GM12801 (cell line): ENCODE data around the gene SORCS2.

Experiments
- TF ChIP-seq, protein P1 (sequence below): IDR thresholded peaks from one replicate; pipeline ENCODE4 v1.5.1; 2011; ENCODE audit warnings: control low read depth; ENCODE audit not compliant: insufficient read length; ENCODE audit errors: extremely low read depth

SORCS2 gene

DNA sequence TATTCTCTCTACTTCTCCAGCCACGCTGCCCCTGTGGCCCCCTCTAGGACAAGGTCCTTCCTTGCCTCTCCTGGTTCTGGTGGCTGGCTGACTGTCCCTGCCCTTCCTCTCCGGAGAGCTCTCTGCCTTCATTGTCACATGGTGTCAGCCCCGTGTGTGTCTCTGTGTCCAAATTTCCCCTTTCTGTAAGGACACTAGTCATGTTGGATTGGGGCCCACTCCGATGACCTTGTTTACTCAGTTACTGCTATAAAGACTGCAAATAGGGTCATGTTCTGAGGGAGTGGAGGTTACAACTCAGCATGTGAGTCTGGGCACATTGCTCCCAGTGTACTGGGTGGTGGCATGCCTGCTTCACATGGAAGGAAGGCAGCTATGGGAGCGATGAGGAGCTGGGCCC lies 371.9 kb downstream of the SORCS2 start:
- TF ChIP-seq, protein P1, sequence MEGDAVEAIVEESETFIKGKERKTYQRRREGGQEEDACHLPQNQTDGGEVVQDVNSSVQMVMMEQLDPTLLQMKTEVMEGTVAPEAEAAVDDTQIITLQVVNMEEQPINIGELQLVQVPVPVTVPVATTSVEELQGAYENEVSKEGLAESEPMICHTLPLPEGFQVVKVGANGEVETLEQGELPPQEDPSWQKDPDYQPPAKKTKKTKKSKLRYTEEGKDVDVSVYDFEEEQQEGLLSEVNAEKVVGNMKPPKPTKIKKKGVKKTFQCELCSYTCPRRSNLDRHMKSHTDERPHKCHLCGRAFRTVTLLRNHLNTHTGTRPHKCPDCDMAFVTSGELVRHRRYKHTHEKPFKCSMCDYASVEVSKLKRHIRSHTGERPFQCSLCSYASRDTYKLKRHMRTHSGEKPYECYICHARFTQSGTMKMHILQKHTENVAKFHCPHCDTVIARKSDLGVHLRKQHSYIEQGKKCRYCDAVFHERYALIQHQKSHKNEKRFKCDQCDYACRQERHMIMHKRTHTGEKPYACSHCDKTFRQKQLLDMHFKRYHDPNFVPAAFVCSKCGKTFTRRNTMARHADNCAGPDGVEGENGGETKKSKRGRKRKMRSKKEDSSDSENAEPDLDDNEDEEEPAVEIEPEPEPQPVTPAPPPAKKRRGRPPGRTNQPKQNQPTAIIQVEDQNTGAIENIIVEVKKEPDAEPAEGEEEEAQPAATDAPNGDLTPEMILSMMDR = no peak

DNA sequence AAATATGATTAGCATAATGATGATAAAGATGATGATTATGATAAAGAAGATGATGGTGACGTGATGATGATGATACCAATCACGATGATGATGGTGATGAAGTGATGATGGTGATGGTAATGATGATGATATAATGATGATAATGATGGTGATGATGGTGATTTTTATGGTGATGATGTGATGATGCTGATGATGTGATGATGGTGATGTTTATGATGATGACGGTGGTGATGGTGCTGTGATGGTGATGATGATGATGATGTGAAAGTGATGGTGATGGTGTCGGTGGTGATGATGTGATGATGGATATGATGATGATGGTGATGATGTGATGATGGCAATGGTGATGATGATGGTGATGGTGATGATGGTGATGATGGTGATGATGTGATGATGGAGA lies 373.1 kb downstream of the SORCS2 start:
- TF ChIP-seq, protein P1 = no peak

DNA sequence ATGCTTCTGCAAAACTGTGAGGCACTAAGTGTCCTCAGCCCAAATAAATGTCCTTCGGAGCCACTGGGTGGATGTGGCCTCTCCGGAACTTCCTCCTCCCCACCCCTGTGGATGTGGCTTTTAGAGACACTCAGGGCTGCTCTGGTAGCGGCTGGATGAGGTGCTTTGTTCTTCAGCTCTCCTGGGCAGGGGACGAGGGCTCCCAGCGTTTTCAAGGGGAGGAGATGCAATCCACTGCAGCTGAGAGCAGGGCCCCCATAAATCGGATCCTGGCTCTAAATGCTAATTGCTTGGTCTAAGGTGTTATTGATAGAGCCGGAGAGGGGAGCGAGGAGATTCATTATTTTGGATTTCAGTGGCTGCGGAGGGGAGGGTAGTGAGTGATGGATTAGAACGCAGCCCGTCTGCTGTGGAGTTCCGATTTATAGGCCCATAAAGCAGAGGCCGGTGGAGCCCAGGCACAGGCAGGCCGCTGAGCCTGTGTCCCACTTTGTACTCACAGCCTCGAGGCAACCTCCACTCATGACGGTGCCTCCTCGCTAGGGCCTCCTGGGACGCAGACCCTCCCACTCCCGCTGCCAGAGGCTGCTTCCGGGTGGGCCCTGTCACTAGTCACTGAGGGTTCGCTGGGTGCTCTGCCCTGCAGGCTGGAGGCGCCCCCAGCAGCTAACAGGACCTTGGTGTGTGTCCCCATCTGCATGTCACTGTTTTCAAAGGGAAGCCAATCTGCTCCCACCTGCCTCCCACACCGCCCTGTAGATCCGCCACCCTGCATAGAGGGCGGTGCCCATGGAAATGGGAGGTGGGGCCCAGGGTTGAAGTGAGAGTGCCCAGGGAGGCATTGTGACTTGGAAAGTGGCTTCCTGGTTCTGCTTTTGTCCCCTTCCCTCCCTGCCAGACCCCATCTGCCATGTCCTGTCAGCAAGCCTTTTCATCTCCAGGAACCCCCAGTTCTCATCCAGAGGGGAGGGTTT lies 377.8 kb downstream of the SORCS2 start:
- TF ChIP-seq, protein P1 = no peak

DNA sequence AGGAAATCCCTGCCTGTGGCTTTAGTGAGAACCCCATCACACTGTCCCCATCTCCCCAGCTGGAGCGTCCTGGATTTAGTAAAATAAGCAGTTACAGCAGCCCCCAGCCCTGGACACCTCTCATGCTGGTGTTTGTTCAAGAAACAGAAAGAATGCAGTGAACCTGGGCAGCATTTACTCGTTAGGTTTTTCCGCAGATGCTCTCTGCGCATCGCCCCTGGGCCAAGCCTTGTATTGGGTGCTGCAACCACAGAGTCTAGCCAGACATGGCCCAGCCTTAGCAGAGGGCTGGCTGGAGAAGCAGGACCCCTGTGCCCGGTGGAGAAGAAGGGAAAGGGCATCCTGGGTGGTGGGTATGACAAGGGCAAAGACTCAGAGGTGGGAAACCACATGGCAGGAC lies 378.7 kb downstream of the SORCS2 start:
- TF ChIP-seq, protein P1 = no peak

DNA sequence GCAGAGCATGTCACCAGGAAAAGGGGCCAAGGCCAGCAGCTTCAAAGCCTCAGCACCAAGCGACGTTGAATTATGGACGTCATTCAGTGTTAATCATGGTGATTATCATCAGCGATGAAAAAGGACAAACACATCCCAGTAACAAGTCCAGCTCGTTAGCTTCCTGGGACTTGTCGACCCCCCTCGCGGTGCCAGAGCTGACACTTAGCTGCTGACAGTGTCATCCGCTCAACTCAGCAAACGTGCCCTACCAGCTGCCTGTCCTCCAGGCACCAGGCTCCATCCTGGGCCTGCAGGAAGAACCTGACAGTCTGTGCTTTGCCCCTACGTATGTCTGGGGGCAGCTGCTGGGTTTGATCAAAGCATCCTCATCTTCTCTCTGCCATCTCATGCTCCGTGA lies 379.4 kb downstream of the SORCS2 start:
- TF ChIP-seq, protein P1 = no peak

DNA sequence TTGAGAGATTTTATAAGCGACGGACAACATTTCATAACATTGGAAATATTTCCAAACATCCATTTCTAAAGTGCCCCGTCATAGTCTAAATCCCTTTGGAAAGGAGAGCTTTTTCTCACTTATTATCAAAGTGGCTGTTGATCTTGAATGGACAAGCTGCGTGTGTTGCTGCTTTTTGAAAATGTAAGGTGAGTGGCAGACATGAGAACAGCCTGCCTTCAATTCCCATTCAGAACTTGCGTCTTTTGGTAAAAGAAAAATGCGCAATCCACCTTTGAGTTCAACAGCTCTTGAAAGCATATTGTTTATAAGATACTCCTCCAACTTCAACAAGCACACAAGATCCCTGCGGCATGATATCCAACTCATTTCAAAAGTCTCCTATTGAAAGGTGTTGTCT lies 380.6 kb downstream of the SORCS2 start:
- TF ChIP-seq, protein P1 = no peak

DNA sequence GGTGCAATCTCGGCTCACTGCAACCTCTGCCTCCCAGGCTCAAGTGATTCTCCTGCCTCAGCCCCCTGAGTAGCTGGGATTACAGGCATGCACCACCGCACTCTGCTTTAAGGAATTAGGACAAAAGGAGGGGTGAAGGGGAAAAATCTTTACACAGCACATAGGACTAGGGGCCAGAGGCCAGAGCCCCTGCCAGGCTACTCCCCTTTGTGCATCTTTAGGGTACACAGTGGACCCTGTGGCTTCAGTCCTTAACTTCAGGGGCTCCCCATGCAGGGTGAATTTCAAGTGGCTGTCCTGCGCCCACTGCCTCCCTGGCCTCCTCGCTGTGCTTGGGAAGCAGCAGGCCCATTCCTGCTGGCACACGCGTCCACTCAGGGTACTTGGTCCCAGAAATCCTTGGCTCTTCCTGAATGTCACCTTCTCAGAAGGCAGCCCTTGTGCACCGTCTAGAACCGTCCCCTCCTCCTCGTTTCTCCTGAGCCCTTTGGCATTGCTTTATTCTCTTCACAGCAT lies 381.3 kb downstream of the SORCS2 start:
- TF ChIP-seq, protein P1 = no peak
